Loucy (cell line): ENCODE data around the gene RERGL.

ENCODE experiments used
- CTCF ChIP-seq: fragments of 200-600 bp; sonication (generic); conservative IDR thresholded peaks from 2 replicates; pipeline ENCODE4 v1.5.1; 2014; ENCODE audit warnings: mild to moderate bottlenecking, antibody characterized with exemption, low read length
- EZH2phosphoT487 ChIP-seq: fragments of 200-600 bp; IDR thresholded peaks from 2 replicates; pipeline ENCODE4 v1.6.1; 2018; ENCODE audit warnings: antibody characterized with exemption, mild to moderate bottlenecking, moderate library complexity, borderline replicate concordance

- TF ChIP-seq CTCF (no peak), EZH2phosphoT487 (no peak)
Measured at GRCh38 chr12:18123707-18124106, 33.7 kb upstream of the RERGL start.
